Cardiac septum (tissue), 1 donor: ENCODE data around the gene FOXP1. TPM values are rescaled to one million over a fixed set of nuclear protein-coding genes. Genes with fewer than 3 reads are reported as not detected.
A peak's percentile ranks its signal among the peaks of the same experiment; 100 is the strongest.

Source experiments
- DNase-seq: peaks from one replicate; pipeline ENCODE4 v3.0.0-alpha.2; 2020; ENCODE audit warnings: low spot score
- intact Hi-C: fragments of 100-400 bp; cut with DNase I; formaldehyde crosslinking; loops from one replicate; pipeline ENCODE4 v1.14.0; 2022
- total RNA-seq: library from RNA; stranded (reverse); fragmentation: NEBNext Ultra II Directional; extraction: Animal tissue kit (Norgen Biotek cat#: 25700); gene quantifications from one replicate; pipeline ENCODE4 v1.2.1, GENCODE V29; 2021
- donor health status: DM: no; HTN: no; CAD: no.

The FOXP1 gene
- total RNA-seq, 1 donor from 2014 or later = 53.2 TPM

- no peak for DNase-seq
- intact Hi-C loops = no loop called here
These were observed 478.6 kb downstream of the FOXP1 start for GRCh38 chr3:71104976-71105375.

DNA sequence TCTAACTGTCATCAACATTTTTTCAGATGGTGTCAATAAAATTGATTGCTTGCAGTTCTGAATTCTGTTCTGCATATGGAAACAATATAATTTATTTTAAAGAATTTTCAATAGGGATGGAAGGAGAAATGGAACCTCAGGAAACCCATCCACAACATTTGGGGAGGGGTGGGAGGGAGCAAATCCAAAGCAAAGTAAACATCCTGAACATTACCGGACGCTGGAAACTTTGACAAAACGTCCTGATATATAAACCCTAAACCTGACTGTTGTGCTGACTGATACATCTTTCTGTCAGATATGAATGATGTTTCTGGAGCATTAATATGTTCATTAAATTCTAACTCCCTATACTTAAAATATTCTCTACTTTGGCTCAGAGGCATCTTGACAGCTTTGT, 479.0 kb downstream of the FOXP1 start:
- intact Hi-C loops = no loop called here
- no peak for DNase-seq

DNA sequence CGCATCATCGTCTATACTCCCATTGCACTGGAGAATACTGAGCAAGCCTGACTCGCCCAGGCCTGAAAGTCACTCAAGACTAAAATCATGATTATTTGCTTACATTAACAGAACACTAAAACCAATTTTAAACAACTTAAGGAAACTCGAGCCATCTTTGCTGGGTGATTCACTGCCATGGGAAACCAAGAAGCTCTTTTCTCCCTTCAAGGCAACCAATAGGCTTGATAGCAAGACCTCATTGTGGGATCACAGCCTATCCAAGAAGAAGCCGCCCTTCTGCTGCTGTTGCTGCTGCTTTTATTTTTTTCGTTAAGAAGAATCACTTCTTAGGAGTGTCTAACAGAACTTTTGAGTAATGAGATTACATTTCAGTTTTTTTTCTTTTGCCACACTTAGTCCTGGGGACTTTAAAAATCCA, 479.4 kb downstream of the FOXP1 start:
- intact Hi-C loops = no loop called here
- DNase-seq = no peak

GRCh38 chr3:71103430-71103921, 480.1 kb downstream of the FOXP1 start:
- peak; percentile 79 for DNase-seq
- intact Hi-C loops = no loop called here

DNA sequence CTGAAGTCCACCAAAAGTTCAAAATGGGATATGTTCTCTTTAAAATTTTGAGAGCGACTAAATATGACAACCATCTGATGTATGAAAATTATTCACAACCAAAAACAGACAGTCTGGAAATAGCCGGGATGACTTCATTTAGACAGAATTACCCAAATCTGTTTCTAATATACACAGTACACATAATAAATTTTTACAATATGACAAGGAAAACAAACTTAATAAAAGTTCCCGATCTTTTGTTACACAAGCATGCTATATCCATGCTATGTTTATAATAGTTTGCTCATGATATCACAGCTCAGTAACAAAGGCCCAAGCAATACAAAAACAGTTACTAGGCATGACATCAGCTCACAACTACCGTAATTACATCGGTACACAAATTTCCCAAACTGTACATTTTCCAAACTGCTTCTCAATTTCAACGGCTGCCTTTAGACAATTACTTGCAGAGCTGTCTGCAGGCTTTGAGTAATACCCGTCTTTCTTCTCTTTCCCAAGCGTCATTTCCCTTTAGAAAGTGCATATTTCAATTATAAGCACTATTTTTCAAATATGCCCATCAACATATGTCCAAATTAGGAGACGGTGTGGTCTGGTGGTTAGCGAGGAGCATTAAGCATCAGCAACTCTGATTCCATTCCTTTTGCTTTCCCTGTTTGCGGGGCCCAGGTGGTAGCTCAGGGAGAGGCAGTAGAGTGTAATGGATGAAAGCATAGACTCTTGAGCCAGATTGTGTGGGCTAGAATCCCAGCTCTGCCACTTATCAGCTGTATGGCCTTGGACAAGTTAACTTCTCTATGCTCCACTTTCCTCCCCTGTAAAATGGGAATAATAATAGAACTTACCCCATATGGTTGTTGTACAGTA, 481.2 kb downstream of the FOXP1 start:
- DNase-seq = no peak

DNA sequence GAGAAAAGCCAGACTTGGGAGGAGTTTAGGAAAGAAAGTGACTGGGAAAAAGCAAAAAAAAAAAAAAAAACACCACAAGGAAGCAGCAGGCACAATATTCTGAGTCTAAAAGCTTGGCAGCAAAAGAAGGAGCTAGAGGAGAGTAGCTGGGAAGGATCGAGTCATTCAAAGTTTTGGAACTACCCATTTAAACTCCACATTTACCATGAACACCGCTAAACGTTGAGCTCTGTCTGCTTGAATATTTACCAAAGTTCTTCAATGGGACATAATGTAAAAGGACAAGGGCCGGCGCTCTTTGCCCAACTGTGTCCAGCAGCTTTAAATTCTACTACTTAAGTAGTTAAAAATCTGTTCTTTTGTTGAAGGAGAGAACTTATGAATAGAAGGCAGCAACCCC, 481.9 kb downstream of the FOXP1 start:
- no peak for DNase-seq
- intact Hi-C loops = no loop called here

More for the DNA sequence above, 481.2 kb downstream of the FOXP1 start:
- intact Hi-C loops = no loop called here

- no peak for DNase-seq
- intact Hi-C loops = no loop called here
These were observed 482.5 kb downstream of the FOXP1 start for GRCh38 chr3:71101014-71101413.

DNA sequence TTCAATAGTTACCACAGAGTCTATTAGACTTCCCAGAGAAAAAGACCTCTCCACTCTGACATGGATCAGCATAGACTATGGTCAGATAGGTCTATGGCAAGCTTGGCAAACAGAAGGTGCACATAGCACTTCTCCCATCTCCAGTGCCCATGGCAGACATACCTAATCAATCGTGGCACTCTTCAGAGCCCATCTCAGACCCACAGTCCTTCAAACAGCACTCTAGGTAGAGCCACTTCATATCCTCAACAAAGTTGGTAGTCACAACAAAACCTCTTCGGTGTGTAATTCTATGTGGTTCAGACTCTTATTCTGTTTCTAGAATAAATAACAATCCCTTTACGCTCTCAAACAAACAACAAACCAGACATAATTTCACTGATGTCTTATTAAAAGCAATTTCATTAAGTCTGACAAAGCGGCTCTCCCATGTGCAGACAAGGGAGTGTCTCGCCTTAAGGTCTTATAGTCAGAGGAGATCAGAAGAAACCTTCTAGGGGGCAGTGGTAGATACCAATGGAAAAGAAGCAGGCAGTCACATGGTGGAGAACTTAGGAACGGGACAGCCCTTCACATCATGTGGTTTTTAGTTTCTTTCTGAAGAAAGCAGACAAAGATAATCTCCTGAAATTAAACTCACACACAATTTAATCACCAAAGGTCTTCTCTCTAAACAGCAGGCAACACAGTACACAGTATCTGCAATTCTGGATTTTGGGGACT, 483.4 kb downstream of the FOXP1 start:
- DNase-seq = no peak
- intact Hi-C loops = no loop called here

GRCh38 chr3:71097557-71097956, 486.0 kb downstream of the FOXP1 start:
- intact Hi-C loops = no loop called here
- no peak for DNase-seq

DNA sequence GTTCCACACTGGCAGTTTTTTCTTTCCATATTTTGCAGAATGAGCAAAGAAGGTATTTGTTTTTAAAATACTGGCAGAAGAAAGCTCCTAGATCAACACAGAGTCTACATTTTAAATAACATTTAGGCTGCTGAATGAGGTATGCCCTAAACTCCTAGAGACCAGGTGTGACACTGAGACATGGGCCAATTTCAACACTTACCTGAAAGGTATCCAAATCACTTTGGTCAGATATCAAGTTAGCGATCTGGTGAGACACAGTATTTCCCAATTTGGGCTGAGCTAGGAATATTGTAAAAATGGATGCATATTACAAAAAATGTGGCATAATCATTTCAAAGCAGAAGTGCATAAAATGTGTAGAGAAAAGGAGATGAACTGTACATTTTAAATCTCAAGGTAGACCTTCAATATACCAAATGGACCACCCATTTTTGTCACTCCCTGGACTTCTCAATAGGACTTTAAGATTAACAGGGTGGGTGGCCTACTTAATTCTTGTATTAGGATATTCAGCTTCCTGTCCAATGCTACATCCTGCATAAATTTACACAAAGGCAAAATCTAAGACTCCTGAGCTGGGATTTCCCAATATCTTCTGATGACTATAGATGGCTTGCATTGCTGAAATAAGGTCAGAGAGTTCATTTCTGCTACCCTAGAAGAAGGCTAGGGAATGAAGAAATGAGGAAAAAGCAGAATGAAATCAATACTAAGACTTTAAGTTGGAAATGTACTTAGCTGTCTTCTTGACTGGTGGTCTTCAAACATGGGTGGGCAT, 487.8 kb downstream of the FOXP1 start:
- intact Hi-C loops = no loop called here
- no peak for DNase-seq

GRCh38 chr3:71094658-71095209, 488.8 kb downstream of the FOXP1 start:
- intact Hi-C loops = no loop called here
- no peak for DNase-seq

DNA sequence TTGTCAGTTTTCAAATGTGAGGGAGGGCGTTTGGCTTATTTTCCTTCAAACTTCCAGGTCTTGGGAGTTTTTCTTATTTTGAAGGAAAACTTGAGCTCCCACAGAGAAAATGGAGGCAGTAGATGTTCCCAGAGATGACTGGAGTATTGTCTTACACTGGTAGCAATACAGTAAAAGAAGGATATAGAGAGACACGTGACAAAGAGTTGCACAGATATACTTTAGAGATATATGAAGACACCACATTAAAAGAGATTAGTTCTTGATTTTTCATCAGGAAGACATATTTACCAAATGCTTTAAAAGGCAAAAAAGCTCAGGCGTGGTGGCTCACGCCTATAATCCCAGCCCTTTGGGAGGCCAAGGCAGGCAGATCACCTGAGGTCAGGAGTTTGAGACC, 490.9 kb downstream of the FOXP1 start:
- DNase-seq = no peak
- intact Hi-C loops = no loop called here

GRCh38 chr3:71090207-71090606, 493.3 kb downstream of the FOXP1 start:
- no peak for DNase-seq
- intact Hi-C loops = no loop called here

GRCh38 chr3:71089271-71089847, 494.2 kb downstream of the FOXP1 start:
- intact Hi-C loops = no loop called here
- DNase-seq = no peak

- DNase-seq = no peak
- intact Hi-C loops = no loop called here
These were observed 494.8 kb downstream of the FOXP1 start for GRCh38 chr3:71088742-71089141.

- DNase-seq = no peak
- intact Hi-C loops = no loop called here
These were observed 495.4 kb downstream of the FOXP1 start for GRCh38 chr3:71088019-71088708.

GRCh38 chr3:71087143-71088018, 496.1 kb downstream of the FOXP1 start:
- intact Hi-C loops = no loop called here
- no peak for DNase-seq

GRCh38 chr3:71086777-71087142, 496.8 kb downstream of the FOXP1 start:
- intact Hi-C loops = no loop called here
- no peak for DNase-seq
